Osteocyte (in vitro differentiated cells): ENCODE measurements around the gene PARK7. TPM values are rescaled to one million over a fixed set of nuclear protein-coding genes. Genes with fewer than 3 reads are reported as not detected.
"Not testable (repeated sequence)": the region's sequence is repeated elsewhere in the genome, so short reads cannot be mapped to it uniquely, and the experiment has no call there.

ENCODE experiments used
- DNase-seq: peaks from one replicate; pipeline ENCODE4 v3.0.0; 2021; ENCODE audit warnings: mixed read lengths; ENCODE audit not compliant: unreplicated experiment; ENCODE audit errors: extremely low spot score
- H3K27ac Mint-ChIP-seq: one replicate; pipeline ENCODE4 v1.8.0; 2021; ENCODE audit warnings: mild to moderate bottlenecking, mixed read lengths; ENCODE audit not compliant: unreplicated experiment
- H3K27me3 Mint-ChIP-seq: one replicate; pipeline ENCODE4 v1.8.0; 2021; ENCODE audit warnings: mixed read lengths; ENCODE audit not compliant: unreplicated experiment
- H3K36me3 Mint-ChIP-seq: one replicate; pipeline ENCODE4 v1.8.0; 2021; ENCODE audit warnings: mixed read lengths; ENCODE audit not compliant: unreplicated experiment
- H3K4me1 Mint-ChIP-seq: one replicate; pipeline ENCODE4 v1.8.0; 2021; ENCODE audit warnings: mixed read lengths; ENCODE audit not compliant: unreplicated experiment
- H3K4me3 Mint-ChIP-seq: one replicate; pipeline ENCODE4 v1.8.0; 2021; ENCODE audit warnings: mild to moderate bottlenecking, moderate library complexity, mixed read lengths; ENCODE audit not compliant: unreplicated experiment
- H3K9me3 Mint-ChIP-seq: one replicate; pipeline ENCODE4 v1.8.0; 2021; ENCODE audit warnings: mixed read lengths; ENCODE audit not compliant: unreplicated experiment
- CTCF ChIP-seq: fragments of 200-600 bp; sonication (generic); IDR thresholded peaks from 2 replicates; pipeline ENCODE4 v1.5.0; 2021; ENCODE audit warnings: antibody characterized with exemption, mild to moderate bottlenecking, moderate library complexity
- total RNA-seq: library from RNA; stranded (reverse); gene quantifications from 2 replicates; pipeline ENCODE4 v1.2.1, GENCODE V29; 2021

Gene PARK7
- total RNA-seq, 1 donor from 2014 or later: 263 TPM

- Mint-ChIP-seq H3K36me3 (no peaks in the 10 kb centered on the region), H3K4me3 (no peak overlapping the region), H3K4me1 (no peaks in the 10 kb centered on the region), H3K27me3 (peaks cover 21% of the 10 kb centered on the region), H3K9me3 (no peaks in the 10 kb centered on the region), H3K27ac (no peak overlapping the region)
- no peak for TF ChIP-seq CTCF
- no peak for DNase-seq
Measured at GRCh38 chr1:7916501-7916830, 45.0 kb upstream of the PARK7 start.

- H3K4me1 Mint-ChIP-seq, DNase-seq, H3K27ac Mint-ChIP-seq, H3K4me3 Mint-ChIP-seq, H3K36me3 Mint-ChIP-seq, H3K9me3 Mint-ChIP-seq: not testable (repeated sequence)
- peaks cover 19% of the 10 kb centered on the region for H3K27me3 Mint-ChIP-seq
Measured at GRCh38 chr1:7917971-7918370, 43.5 kb upstream of the PARK7 start.

- Mint-ChIP-seq H3K27me3 (peaks cover 16% of the 10 kb centered on the region), H3K27ac (no peak overlapping the region), H3K36me3 (no peaks in the 10 kb centered on the region), H3K4me3 (no peak overlapping the region), H3K4me1 (peaks cover 6% of the 10 kb centered on the region), H3K9me3 (no peaks in the 10 kb centered on the region)
- TF ChIP-seq CTCF: no peak
- no peak for DNase-seq
Measured at GRCh38 chr1:7919880-7920279, 41.6 kb upstream of the PARK7 start.

GRCh38 chr1:7921796-7922195 is 39.7 kb upstream of the PARK7 start:
- DNase-seq: no peak
- no peak overlapping the region for H3K4me3 Mint-ChIP-seq
- H3K9me3 Mint-ChIP-seq: no peaks in the 10 kb centered on the region
- no peak for TF ChIP-seq CTCF
- no peaks in the 10 kb centered on the region for H3K36me3 Mint-ChIP-seq
- H3K27me3 Mint-ChIP-seq: peaks cover 16% of the 10 kb centered on the region
- no peak overlapping the region for H3K27ac Mint-ChIP-seq
- H3K4me1 Mint-ChIP-seq: peaks cover 6% of the 10 kb centered on the region

GRCh38 chr1:7922301-7922700 is 39.2 kb upstream of the PARK7 start:
- no peak for DNase-seq
- Mint-ChIP-seq H3K9me3 (no peaks in the 10 kb centered on the region), H3K27ac (no peak overlapping the region), H3K4me3 (no peak overlapping the region), H3K36me3 (no peaks in the 10 kb centered on the region), H3K27me3 (peaks cover 14% of the 10 kb centered on the region), H3K4me1 (peaks cover 6% of the 10 kb centered on the region)
- TF ChIP-seq CTCF: no peak

- not testable (repeated sequence) for H3K4me3 Mint-ChIP-seq, H3K9me3 Mint-ChIP-seq, H3K36me3 Mint-ChIP-seq, H3K4me1 Mint-ChIP-seq, DNase-seq
- peak overlapping the region; percentile 25 for H3K27ac Mint-ChIP-seq
- H3K27me3 Mint-ChIP-seq: peaks cover 32% of the 10 kb centered on the region
Measured at GRCh38 chr1:7927061-7927460, 34.5 kb upstream of the PARK7 start.
